Spleen (tissue), 11 donors: Measurements from ENCODE around the gene HOXC13. TPM values are rescaled to one million over a fixed set of nuclear protein-coding genes. Genes with fewer than 3 reads are reported as not detected.

ENCODE experiments used
- DNase-seq: peaks from one replicate; pipeline ENCODE4 v3.0.0-alpha.2; 2020
- H3K27ac ChIP-seq, 8 donors: fragments of 200-600 bp; sonication (generic) in 7 of 8; 1 replicate in 4 of 8; 2 replicates in 4 of 8; pipeline versions ENCODE4 v1.5.0 to v1.8.0; 2016 to 2021; ENCODE audit warnings: inconsistent platforms in 4 of 8, mild to moderate bottlenecking in 4 of 8, moderate library complexity in 1 of 8
- H3K27me3 ChIP-seq, 7 donors: fragments of 200-600 bp; sonication (generic) in 6 of 7; replicated peaks in 1 of 7; 1 replicate in 4 of 7; 2 replicates in 3 of 7; pipeline versions ENCODE4 v1.5.0 to v1.8.0; 2016 to 2021; ENCODE audit warnings: inconsistent platforms in 3 of 7, mild to moderate bottlenecking in 1 of 7
- H3K36me3 ChIP-seq, 6 donors: fragments of 200-600 bp; sonication (generic) in 5 of 6; 1 replicate in 4 of 6; 2 replicates in 2 of 6; pipeline versions ENCODE4 v1.5.0 to v1.8.0; 2016 to 2021; ENCODE audit warnings: inconsistent platforms in 2 of 6
- H3K4me1 ChIP-seq, 6 donors: fragments of 200-600 bp; sonication (generic) in 5 of 6; 1 replicate in 3 of 6; 2 replicates in 3 of 6; pipeline versions ENCODE4 v1.5.0 to v1.8.0; 2016 to 2021; ENCODE audit warnings: inconsistent platforms in 3 of 6
- H3K4me3 ChIP-seq, 8 donors: fragments of 200-600 bp; sonication (generic) in 7 of 8; 1 replicate in 4 of 8; 2 replicates in 4 of 8; pipeline versions ENCODE4 v1.5.0 to v1.8.0; 2016 to 2021; ENCODE audit warnings: inconsistent platforms in 4 of 8, mild to moderate bottlenecking in 4 of 8, moderate library complexity in 2 of 8
- H3K9me3 ChIP-seq, 8 donors: fragments of 200-600 bp; sonication (generic) in 7 of 8; 1 replicate in 4 of 8; 2 replicates in 4 of 8; pipeline versions ENCODE4 v1.5.0 to v1.8.0; 2016 to 2021; ENCODE audit warnings: inconsistent platforms in 4 of 8
- CTCF ChIP-seq, 11 experiments: fragments of 200-600 bp in 7 of 11; fragments of 450-650 bp in 4 of 11; sonication (generic) in 4 of 11; IDR thresholded peaks in 8 of 11; conservative IDR thresholded peaks in 3 of 11; 1 replicate in 7 of 11; 2 replicates in 4 of 11; pipeline versions ENCODE4 v1.4.0 to v1.8.0; 2016 to 2021; ENCODE audit warnings: antibody characterized with exemption in 11 of 11, inconsistent platforms in 4 of 11, mild to moderate bottlenecking in 1 of 11
- POLR2A ChIP-seq, 3 donors: fragments of 450-650 bp; IDR thresholded peaks; one replicate each; pipeline ENCODE4 v1.5.1; 2017; ENCODE audit warnings: antibody characterized with exemption in 3 of 3, mild to moderate bottlenecking in 1 of 3
- POLR2AphosphoS5 ChIP-seq, 3 donors: sonication (generic); formaldehyde crosslinking; IDR thresholded peaks; one replicate each; pipeline ENCODE4 v1.5.1; 2017; ENCODE audit warnings: antibody characterized with exemption in 3 of 3
- WGBS, 5 donors: extraction: QIAGEN DNeasy Blood & Tissue Kit in 3 of 5; methylation state at CpG; one replicate each; pipeline versions ENCODE4 v1.1.5 to v1.1.7; 2013 to 2018; 5-methylcytosine and 5-hydroxymethylcytosine counted together
- intact Hi-C: fragments of 100-400 bp; cut with DNase I; formaldehyde crosslinking; loops from one replicate; pipeline ENCODE4 v1.15.0; 2023; ENCODE audit warnings: low total_unique reads
- polyA plus RNA-seq, 3 donors: library from polyadenylated mRNA; stranded (reverse); fragments of 200-250 nt; gene quantifications; one replicate each; pipeline ENCODE4 v1.2.1, GENCODE V29; 2013
- total RNA-seq, 7 donors: library from RNA; depleted of rRNA in 3 of 7; stranded (reverse); fragments of >200 nt in 3 of 7; fragmentation: NEBNext Ultra II Directional in 4 of 7; extraction: Animal tissue kit (Norgen Biotek cat#: 25700) in 4 of 7; gene quantifications; one replicate each; pipeline versions ENCODE4 v1.1.0 to v1.2.1, GENCODE V29; 2016 to 2021
- donor health status: healthy with polysubstance abuse.
- donor health status: DM: no; HTN: no; CAD: no; lungs with moderate emphysema.
- donor health status: DM: no; HTN: no; CAD: no.
- donor health status: Bipolar disorder and iron deficiency.
- donor health status: healthy.
- donor health status: DM: no; HTN: no; CAD: no.
- donor health status: DM: yes; HTN: yes; CAD: no.

Gene HOXC13
- total and polyA plus RNA-seq, 10 donors, result not detected

- TF ChIP-seq POLR2A (IDR thresholded peaks at IDR 0.05), result no peak
- TF ChIP-seq POLR2AphosphoS5 (IDR thresholded peaks at IDR 0.05), result no peak
- no peak for TF ChIP-seq CTCF (IDR thresholded peaks at IDR 0.05 in 8 of 11, conservative IDR thresholded peaks at IDR 0.05 in 3 of 11)
- 6 to 12% (median 9%) methylated on average over 31 to 91 of the region's 91 CpGs for WGBS, 5 donors
- Histone ChIP-seq H3K4me3 (peak overlapping the region in 1 of 8 donors; percentile 42), H3K4me1 (peaks cover 0 to 28% (median 14%) of the 10 kb centered on the region in 6 donors), H3K9me3 (peaks cover 0 to 3% (median 0%) of the 10 kb centered on the region in 8 donors), H3K27ac (no peak overlapping the region), H3K36me3 (no peaks in the 10 kb centered on the region), H3K27me3 (peaks cover 14 to 100% (median 99%) of the 10 kb centered on the region in 7 donors)
- intact Hi-C loops, result no loop called here
- DNase-seq, result no peak
Observed at GRCh38 chr12:53939141-53940108, 794 bp downstream of the HOXC13 start.

GRCh38 chr12:53940443-53941014 lies 1.9 kb downstream of the HOXC13 start:
- peaks cover 12 to 100% (median 99%) of the 10 kb centered on the region in 7 donors for H3K27me3 ChIP-seq
- H3K4me1 ChIP-seq, result peaks cover 0 to 29% (median 10%) of the 10 kb centered on the region in 6 donors
- intact Hi-C loops, result no loop called here
- TF ChIP-seq POLR2A (IDR thresholded peaks at IDR 0.05), result no peak
- TF ChIP-seq CTCF (IDR thresholded peaks at IDR 0.05 in 8 of 11, conservative IDR thresholded peaks at IDR 0.05 in 3 of 11), result no peak
- no peak for TF ChIP-seq POLR2AphosphoS5 (IDR thresholded peaks at IDR 0.05)
- no peak for DNase-seq
- WGBS, 5 donors, result 10 to 14% (median 10%) methylated on average over 9 of the region's 9 CpGs
- no peak overlapping the region for H3K4me3 ChIP-seq
- no peaks in the 10 kb centered on the region for H3K36me3 ChIP-seq
- H3K27ac ChIP-seq, result no peak overlapping the region
- H3K9me3 ChIP-seq, result peaks cover 0 to 3% (median 0%) of the 10 kb centered on the region in 8 donors

GRCh38 chr12:53941187-53941586 lies 2.6 kb downstream of the HOXC13 start:
- intact Hi-C loops, result no loop called here
- H3K4me1 ChIP-seq, result peaks cover 0 to 23% (median 7%) of the 10 kb centered on the region in 6 donors

More at GRCh38 chr12:53941187-53941586, 2.6 kb downstream of the HOXC13 start:
- Histone ChIP-seq H3K27me3 (peaks cover 8 to 100% (median 99%) of the 10 kb centered on the region in 7 donors), H3K4me3 (no peak overlapping the region), H3K27ac (no peak overlapping the region), H3K36me3 (no peaks in the 10 kb centered on the region), H3K9me3 (peaks cover 0 to 3% (median 0%) of the 10 kb centered on the region in 8 donors)
- TF ChIP-seq POLR2A (IDR thresholded peaks at IDR 0.05) (no peak), CTCF (IDR thresholded peaks at IDR 0.05 in 8 of 11, conservative IDR thresholded peaks at IDR 0.05 in 3 of 11) (no peak)
- DNase-seq, result no peak
